Measurements from ENCODE around the gene CEP41. TPM values are rescaled to one million over a fixed set of nuclear protein-coding genes. Genes with fewer than 3 reads are reported as not detected.

Gene CEP41
- total RNA-seq, 1 donor from 2014 or later, result 23.5 TPM

GRCh38 chr7:130356876-130357611, 83.8 kb downstream of the CEP41 start:
- intact Hi-C loops (cut with micrococcal nuclease), result no loop called here

- intact Hi-C loops (cut with micrococcal nuclease), result no loop called here
Measured at GRCh38 chr7:130356121-130356875, 84.5 kb downstream of the CEP41 start.

- intact Hi-C loops (cut with micrococcal nuclease), result no loop called here
Measured at GRCh38 chr7:130353196-130353595, 87.6 kb downstream of the CEP41 start.

GRCh38 chr7:130352194-130353074, 88.4 kb downstream of the CEP41 start:
- intact Hi-C loops (cut with micrococcal nuclease), result no loop called here

GRCh38 chr7:130351791-130352090, 89.1 kb downstream of the CEP41 start:
- intact Hi-C loops (cut with micrococcal nuclease), result no loop called here

- intact Hi-C loops (cut with micrococcal nuclease), result no loop called here
Measured at GRCh38 chr7:130350945-130351790, 89.6 kb downstream of the CEP41 start.

GRCh38 chr7:130349911-130350782, 90.7 kb downstream of the CEP41 start:
- intact Hi-C loops (cut with micrococcal nuclease), result no loop called here

GRCh38 chr7:130346941-130347340, 93.9 kb downstream of the CEP41 start:
- intact Hi-C loops (cut with micrococcal nuclease), result no loop called here

- intact Hi-C loops (cut with micrococcal nuclease), result no loop called here
Measured at GRCh38 chr7:130346177-130346905, 94.5 kb downstream of the CEP41 start.

GRCh38 chr7:130345725-130346124, 95.1 kb downstream of the CEP41 start:
- intact Hi-C loops (cut with micrococcal nuclease), result no loop called here

GRCh38 chr7:130345136-130345535, 95.7 kb downstream of the CEP41 start:
- intact Hi-C loops (cut with micrococcal nuclease), result no loop called here

GRCh38 chr7:130344271-130344866, 96.4 kb downstream of the CEP41 start, which contains the start of gene CPA5:
CPA5 (plus strand) TSS chr7:130344816; CDS start chr7:130346486, 1,670 bp downstream.
- intact Hi-C loops (cut with micrococcal nuclease), result no loop called here

Other genes starting within 250 kb of the CEP41 start
- gene TMEM209, start 235.6 kb downstream of the CEP41 start, total RNA-seq, result 38.4 and 41.9 TPM in 2 replicates
- gene SSMEM1, start 233.2 kb downstream of the CEP41 start, total RNA-seq, result not detected in 2 replicates
- gene CPA2, start 174.2 kb downstream of the CEP41 start, total RNA-seq, result not detected in 2 replicates
- gene CPA4, start 147.9 kb downstream of the CEP41 start, total RNA-seq, result not detected in 2 replicates
- gene CPA5, start 96.2 kb downstream of the CEP41 start, total RNA-seq, result 1.0 and 1.7 TPM in 2 replicates
- not detected in 2 replicates for gene CPA1, start 60.5 kb downstream of the CEP41 start, total RNA-seq
- 1.8 and 2.6 TPM in 2 replicates for gene MEST, start 51.1 kb upstream of the CEP41 start, total RNA-seq
- 9.7 and 10.2 TPM in 2 replicates for gene COPG2, start 227.7 kb upstream of the CEP41 start, total RNA-seq
- gene TSGA13, start 245.5 kb upstream of the CEP41 start, total RNA-seq, result not detected in 2 replicates